Stimulated activated naive CD8-positive, alpha-beta T cell treated with anti-CD3 and anti-CD28 coated beads, Interleukin-15, Interleukin-2, amounts not matched to agents 100 U/mL and 50 U/mL, for 24 hours (primary cell): ENCODE results near the gene NR6A1.

ENCODE experiments used
- ATAC-seq: fragments of 150-1000 bp; cut with Tn5 transposase; one replicate; pipeline ENCODE4 v1.10.0; 2021
- DNase-seq: peaks from one replicate; pipeline ENCODE4 v3.0.0; 2021

The NR6A1 gene

GRCh38 chr9:124503713-124504529, 267.2 kb downstream of the NR6A1 start:
- no peak for ATAC-seq
- no peak for DNase-seq

GRCh38 chr9:124502711-124503702, 268.1 kb downstream of the NR6A1 start:
- no peak for DNase-seq
- ATAC-seq = no peak

- no peak for ATAC-seq
Measured at GRCh38 chr9:124501771-124502320, 269.3 kb downstream of the NR6A1 start.

GRCh38 chr9:124500796-124501611, 270.1 kb downstream of the NR6A1 start:
- no peak for ATAC-seq
- DNase-seq = no peak

More at GRCh38 chr9:124501771-124502320, 269.3 kb downstream of the NR6A1 start:
- DNase-seq = no peak

- ATAC-seq (no peak), DNase-seq (no peak)
Measured at GRCh38 chr9:124500028-124500795, 270.9 kb downstream of the NR6A1 start.

GRCh38 chr9:124499216-124499615, 271.9 kb downstream of the NR6A1 start:
- ATAC-seq (no peak), DNase-seq (no peak)

- DNase-seq = no peak
- no peak for ATAC-seq
Measured at GRCh38 chr9:124498499-124499146, 272.5 kb downstream of the NR6A1 start.

- DNase-seq (no peak), ATAC-seq (no peak)
Measured at GRCh38 chr9:124498040-124498439, 273.1 kb downstream of the NR6A1 start.

GRCh38 chr9:124497441-124497840, 273.7 kb downstream of the NR6A1 start:
- ATAC-seq (no peak), DNase-seq (no peak)

GRCh38 chr9:124496463-124496862, 274.6 kb downstream of the NR6A1 start:
- DNase-seq (no peak), ATAC-seq (no peak)

- DNase-seq (no peak), ATAC-seq (no peak)
Measured at GRCh38 chr9:124496075-124496449, 275.0 kb downstream of the NR6A1 start.

- DNase-seq (no peak), ATAC-seq (no peak)
Measured at GRCh38 chr9:124495126-124496074, 275.7 kb downstream of the NR6A1 start.

- DNase-seq (no peak), ATAC-seq (no peak)
Measured at GRCh38 chr9:124493794-124494479, 277.2 kb downstream of the NR6A1 start.

- ATAC-seq (no peak), DNase-seq (no peak)
Measured at GRCh38 chr9:124493218-124493617, 277.9 kb downstream of the NR6A1 start.

- no peak for DNase-seq
- ATAC-seq = no peak
Measured at GRCh38 chr9:124492818-124493217, 278.3 kb downstream of the NR6A1 start.

GRCh38 chr9:124491049-124491975, 279.8 kb downstream of the NR6A1 start:
- DNase-seq = no peak
- no peak for ATAC-seq

- ATAC-seq (no peak), DNase-seq (no peak)
Measured at GRCh38 chr9:124490004-124490403, 281.1 kb downstream of the NR6A1 start.

- ATAC-seq (no peak), DNase-seq (no peak)
Measured at GRCh38 chr9:124489222-124489621, 281.9 kb downstream of the NR6A1 start.
